T-cell (primary cell): Measurements from ENCODE around the gene LYRM4. TPM values are rescaled to one million over a fixed set of nuclear protein-coding genes. Genes with fewer than 3 reads are reported as not detected.
A peak's percentile ranks its signal among the peaks of the same experiment; 100 is the strongest.

Experiments
- ATAC-seq, 4 experiments: fragments of 200-7000 bp in 3 of 4; fragments of 150-1000 bp in 1 of 4; cut with Tn5 transposase; replicated peaks in 1 of 4; 1 replicate in 3 of 4; 2 replicates in 1 of 4; pipeline ENCODE4 v1.10.0; 2021; ENCODE audit warnings: moderate library complexity in 3 of 4, mild to moderate bottlenecking in 2 of 4, moderate number of reproducible peaks in 1 of 4
- CTCF ChIA-PET, 2 donors: fragments of 300-600 bp; sonication (Branson Sonifier 250); formaldehyde crosslinking; loops; one replicate each; lab custom pipeline; 2022; ENCODE audit warnings: antibody characterized with exemption in 2 of 2; lab: Charles Lee
- POLR2A ChIA-PET, 2 donors: fragments of 300-600 bp; sonication (Branson Sonifier 250); formaldehyde crosslinking; loops; one replicate each; lab custom pipeline; 2022; ENCODE audit warnings: antibody characterized with exemption in 2 of 2; lab: Charles Lee
- DNase-seq, 35 experiments: peaks; one replicate each; pipeline versions ENCODE4 v3.0.0 to v3.0.0-alpha.2; 2013 to 2023
- H3K27ac ChIP-seq: one replicate; pipeline ENCODE4 v1.5.1; 2013; ENCODE audit warnings: low read length
- H3K27me3 ChIP-seq, 2 experiments: replicated peaks in 1 of 2; 1 replicate in 1 of 2; 2 replicates in 1 of 2; pipeline versions ENCODE4 v1.6.1 to v1.7.0; 2013; ENCODE audit warnings: low read length in 1 of 2, mixed read lengths in 1 of 2; ENCODE audit not compliant: control insufficient read depth in 2 of 2, insufficient read depth in 2 of 2; ENCODE audit errors: extremely low read depth in 1 of 2
- H3K36me3 ChIP-seq, 2 donors: 1 replicate in 1 of 2; 2 replicates in 1 of 2; pipeline versions ENCODE4 v1.6.1 to v1.7.0; 2013; ENCODE audit warnings: low read length in 1 of 2; ENCODE audit not compliant: control insufficient read depth in 2 of 2, insufficient read depth in 1 of 2; ENCODE audit errors: extremely low read depth in 1 of 2
- H3K4me1 ChIP-seq, 2 experiments: 1 replicate in 1 of 2; 2 replicates in 1 of 2; pipeline versions ENCODE4 v1.6.1 to v1.7.0; 2013; ENCODE audit warnings: low read length in 2 of 2, mixed read lengths in 1 of 2; ENCODE audit not compliant: insufficient read depth in 2 of 2, control insufficient read depth in 1 of 2; ENCODE audit errors: extremely low read depth in 1 of 2
- H3K4me3 ChIP-seq, 2 donors: 1 replicate in 1 of 2; 2 replicates in 1 of 2; pipeline versions ENCODE4 v1.5.1 to v1.7.0; 2013; ENCODE audit warnings: mild to moderate bottlenecking in 2 of 2, low read length in 1 of 2, moderate library complexity in 1 of 2; ENCODE audit not compliant: control insufficient read depth in 1 of 2; ENCODE audit errors: extremely low read depth in 1 of 2
- H3K9me3 ChIP-seq: 2 replicates; pipeline ENCODE4 v1.7.0; 2013
- H3K27ac Mint-ChIP-seq, 2 donors: one replicate each; pipeline ENCODE4 v1.8.0; 2020 to 2021; ENCODE audit warnings: mild to moderate bottlenecking in 2 of 2, mixed read lengths in 2 of 2
- H3K27me3 Mint-ChIP-seq, 2 donors: one replicate each; pipeline ENCODE4 v1.8.0; 2021 to 2022; ENCODE audit warnings: mixed read lengths in 2 of 2
- H3K36me3 Mint-ChIP-seq: one replicate; pipeline ENCODE4 v1.8.0; 2021; ENCODE audit warnings: mixed read lengths
- H3K4me1 Mint-ChIP-seq, 3 donors: one replicate each; pipeline ENCODE4 v1.8.0; 2020 to 2022; ENCODE audit warnings: mixed read lengths in 3 of 3, mild to moderate bottlenecking in 1 of 3
- H3K4me3 Mint-ChIP-seq, 3 donors: one replicate each; pipeline ENCODE4 v1.8.0; 2020 to 2022; ENCODE audit warnings: mild to moderate bottlenecking in 3 of 3, mixed read lengths in 3 of 3, moderate library complexity in 3 of 3
- H3K9me3 Mint-ChIP-seq, 3 donors: one replicate each; pipeline ENCODE4 v1.8.0; 2020 to 2022; ENCODE audit warnings: mixed read lengths in 3 of 3
- WGBS: methylation state at CpG from one replicate; pipeline ENCODE4 v1.1.5; 2013; ENCODE audit warnings: missing lambda C conversion rate; ENCODE audit not compliant: insufficient coverage; 5-methylcytosine and 5-hydroxymethylcytosine counted together
- total RNA-seq, 35 experiments: library from RNA in 6 of 35; stranded (reverse) in 6 of 35; fragments of 120-200 nt in 1 of 35; gene quantifications; one replicate each; pipeline versions ENCODE4 v1.2.1 to v1.2.4 and lab custom pipeline; 2013 to 2026

Gene LYRM4
- total RNA-seq, 5 donors from 2014 or later (not counting 1 experiment from before 2014, with no cell fraction given) = 17.7 to 25.6 (median 20.4) TPM

DNA sequence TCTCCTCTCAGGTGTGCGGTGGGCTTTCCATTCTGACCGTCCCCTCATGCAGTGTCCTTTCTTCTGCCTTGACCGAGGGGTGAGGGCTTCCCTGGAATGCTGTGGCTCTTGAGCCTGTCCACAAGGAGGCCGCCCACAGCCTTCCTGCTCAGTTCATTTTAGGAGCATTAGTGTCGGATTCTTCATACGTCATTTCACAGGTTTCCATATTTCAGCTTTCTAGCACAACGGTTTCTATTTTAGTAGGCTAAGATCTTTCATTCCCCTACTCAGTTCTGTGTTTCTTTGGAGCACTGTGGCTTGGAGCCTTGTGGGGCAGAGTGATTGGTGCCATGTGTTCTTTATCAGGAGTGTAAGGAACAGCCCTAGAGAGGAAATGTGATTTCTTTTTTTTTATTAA lies 170.1 kb downstream of the LYRM4 start:
- Mint-ChIP-seq H3K27me3 (peaks cover 16 to 58% of the 10 kb centered on the region in 2 donors), H3K36me3 (no peaks in the 10 kb centered on the region), H3K27ac (no peak overlapping the region), H3K9me3 (no peaks in the 10 kb centered on the region), H3K4me1 (peaks cover 11 to 13% (median 13%) of the 10 kb centered on the region in 3 donors), H3K4me3 (no peak overlapping the region)
- no peaks in the 10 kb centered on the region for H3K36me3 ChIP-seq
- ATAC-seq (no peak), DNase-seq (no peak)
- CTCF ChIA-PET = no interaction called here
- H3K4me3 ChIP-seq = no peak overlapping the region
- peaks cover 8 to 24% of the 10 kb centered on the region in 2 experiments for H3K4me1 ChIP-seq
- POLR2A ChIA-PET = no interaction called here
- H3K27me3 ChIP-seq = peaks cover 2 to 35% of the 10 kb centered on the region in 2 experiments
- no peaks in the 10 kb centered on the region for H3K9me3 ChIP-seq
- 54% methylated on average over 3 of the region's 7 CpGs for WGBS
- H3K27ac ChIP-seq = no peak overlapping the region

DNA sequence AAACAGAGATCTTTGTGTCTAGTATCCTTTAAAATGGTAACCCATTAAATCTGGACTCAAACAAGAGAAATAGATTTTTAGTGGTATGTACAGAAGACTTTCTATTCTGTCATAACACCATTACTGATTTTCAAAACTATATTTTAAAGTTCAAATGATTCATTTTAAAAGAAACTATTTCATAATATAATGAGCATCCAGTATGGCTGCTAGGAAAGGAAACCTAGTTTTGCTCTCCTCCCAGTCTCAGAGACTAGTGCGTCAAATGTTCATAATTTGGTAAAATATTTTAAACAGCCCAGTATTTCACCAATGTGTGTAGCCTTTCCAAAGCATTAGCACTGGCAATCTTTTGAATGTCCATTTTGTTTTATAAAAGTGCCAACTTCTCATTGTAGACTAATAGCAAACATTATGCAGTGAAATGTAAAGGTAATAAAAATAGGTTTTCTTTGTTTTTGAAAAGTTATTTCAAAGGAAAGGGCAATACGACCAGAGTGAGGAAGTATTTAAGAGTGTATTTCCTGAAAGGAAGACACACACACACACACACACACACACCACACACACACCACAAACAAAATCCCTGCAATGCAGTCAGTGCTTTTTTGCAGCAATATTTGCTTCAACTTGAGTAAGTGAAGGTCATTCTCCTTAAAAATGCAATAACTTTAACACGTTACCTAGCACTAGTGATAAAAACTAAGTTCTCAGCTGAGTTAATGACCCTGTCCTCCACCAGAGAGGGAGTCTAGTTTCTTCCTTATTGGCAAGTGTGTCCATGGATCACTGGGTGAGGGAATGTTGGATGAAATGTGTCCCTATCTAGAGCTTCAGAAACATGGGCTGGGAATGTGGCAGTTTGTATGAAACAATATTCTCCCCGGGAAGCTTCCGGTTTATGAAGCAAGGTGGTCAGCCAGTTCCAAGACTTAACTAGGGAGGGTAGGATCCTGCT lies 171.0 kb downstream of the LYRM4 start:
- H3K27ac ChIP-seq = no peak overlapping the region

DNA sequence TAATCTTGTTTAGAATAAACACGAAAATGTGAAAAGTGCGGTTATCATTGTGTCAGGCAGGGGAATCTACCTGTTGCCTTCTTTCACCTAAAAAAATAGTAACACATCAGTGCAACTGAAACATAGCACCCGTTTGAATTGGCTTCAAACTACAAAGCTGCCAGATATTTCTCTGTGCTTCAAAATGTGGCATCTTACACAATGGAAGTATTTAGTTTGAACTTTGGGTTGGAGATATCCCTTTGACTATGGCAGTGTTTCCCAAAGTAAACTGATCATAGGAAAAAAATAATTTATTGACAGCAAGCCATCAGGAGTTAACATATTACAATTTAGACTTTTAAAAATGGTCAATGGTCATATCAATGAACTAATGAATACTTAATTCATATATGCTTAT lies 172.0 kb downstream of the LYRM4 start:
- CTCF ChIA-PET = no interaction called here

More for the DNA sequence above, 171.0 kb downstream of the LYRM4 start:
- 94% methylated on average over 2 of the region's 5 CpGs for WGBS
- no peaks in the 10 kb centered on the region for H3K36me3 ChIP-seq
- no peak for DNase-seq
- no peaks in the 10 kb centered on the region for H3K36me3 Mint-ChIP-seq
- peaks cover 16 to 58% of the 10 kb centered on the region in 2 donors for H3K27me3 Mint-ChIP-seq
- no peak for ATAC-seq
- CTCF ChIA-PET = no interaction called here
- H3K4me1 ChIP-seq = peaks cover 14 to 25% of the 10 kb centered on the region in 2 experiments
- H3K27ac Mint-ChIP-seq = no peak overlapping the region
- no peak overlapping the region for H3K4me3 Mint-ChIP-seq
- H3K4me3 ChIP-seq = no peak overlapping the region
- peaks cover 12 to 14% (median 13%) of the 10 kb centered on the region in 3 donors for H3K4me1 Mint-ChIP-seq
- POLR2A ChIA-PET = no interaction called here
- peaks cover 2 to 41% of the 10 kb centered on the region in 2 experiments for H3K27me3 ChIP-seq
- H3K9me3 Mint-ChIP-seq = no peaks in the 10 kb centered on the region
- no peaks in the 10 kb centered on the region for H3K9me3 ChIP-seq

DNA sequence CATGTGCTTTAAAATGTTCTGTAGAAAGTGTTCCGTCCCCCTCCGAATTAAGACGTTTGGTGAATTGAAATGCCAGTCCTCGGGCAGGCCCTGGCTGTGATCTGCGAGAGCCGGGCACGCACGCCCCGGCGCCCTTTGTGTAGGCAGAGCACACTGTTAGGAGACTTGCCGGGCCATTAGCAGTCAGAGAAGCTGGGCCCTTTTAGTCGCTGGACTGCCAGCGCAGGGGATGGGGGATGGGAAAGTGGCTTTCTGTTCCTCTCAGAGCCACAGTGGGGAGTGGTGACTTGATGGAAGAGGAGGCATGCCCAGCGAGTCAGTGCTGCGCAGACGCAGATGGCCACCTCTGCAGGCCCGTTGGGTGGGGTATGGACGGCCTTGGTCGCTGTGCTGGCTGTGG lies 173.4 kb downstream of the LYRM4 start:
- Histone ChIP-seq H3K4me1 (peaks cover 17 to 26% of the 10 kb centered on the region in 2 experiments), H3K36me3 (no peaks in the 10 kb centered on the region), H3K27ac (no peak overlapping the region), H3K27me3 (peaks cover 2 to 62% of the 10 kb centered on the region in 2 experiments), H3K9me3 (no peaks in the 10 kb centered on the region), H3K4me3 (no peak overlapping the region)
- WGBS = 64% methylated on average over 17 of the region's 19 CpGs
- CTCF ChIA-PET = no interaction called here
- Mint-ChIP-seq H3K36me3 (no peaks in the 10 kb centered on the region), H3K27me3 (peaks cover 30 to 62% of the 10 kb centered on the region in 2 donors), H3K4me3 (peak overlapping the region in 1 of 3 donors; percentile 60), H3K27ac (no peak overlapping the region), H3K9me3 (no peaks in the 10 kb centered on the region), H3K4me1 (peaks cover 13 to 20% (median 16%) of the 10 kb centered on the region in 3 donors)
- POLR2A ChIA-PET = no interaction called here
- peak in 1 of 35 experiments; percentile 27 for DNase-seq
- ATAC-seq = no peak

More for the DNA sequence above, 172.0 kb downstream of the LYRM4 start:
- Histone ChIP-seq H3K36me3 (no peaks in the 10 kb centered on the region), H3K27me3 (peaks cover 2 to 48% of the 10 kb centered on the region in 2 experiments), H3K27ac (no peak overlapping the region), H3K9me3 (no peaks in the 10 kb centered on the region), H3K4me3 (no peak overlapping the region), H3K4me1 (peaks cover 17 to 26% of the 10 kb centered on the region in 2 experiments)
- Mint-ChIP-seq H3K27me3 (peaks cover 20 to 55% of the 10 kb centered on the region in 2 donors), H3K9me3 (no peaks in the 10 kb centered on the region), H3K4me3 (no peak overlapping the region), H3K36me3 (no peaks in the 10 kb centered on the region), H3K27ac (no peak overlapping the region), H3K4me1 (peaks cover 13 to 16% (median 16%) of the 10 kb centered on the region in 3 donors)
- POLR2A ChIA-PET = no interaction called here
- no peak for DNase-seq
- no peak for ATAC-seq
- 100% methylated on average over 2 of the region's 3 CpGs for WGBS

GRCh38 chr6:5086294-5086890 lies 174.4 kb downstream of the LYRM4 start:
- H3K9me3 Mint-ChIP-seq = no peaks in the 10 kb centered on the region
- H3K27me3 ChIP-seq = peaks cover 2 to 69% of the 10 kb centered on the region in 2 experiments
- peaks cover 31 to 65% of the 10 kb centered on the region in 2 donors for H3K27me3 Mint-ChIP-seq
- no peaks in the 10 kb centered on the region for H3K36me3 Mint-ChIP-seq
- CTCF ChIA-PET = interaction anchor here in 1 of 2 donors (0.6 kb wide), 1 partner anchor 216 kb away, joined by 3 read pairs; no protein-coding TSS in a partner anchor
- H3K9me3 ChIP-seq = no peaks in the 10 kb centered on the region
- peak overlapping the region in 1 of 3 donors; percentile 60 for H3K4me3 Mint-ChIP-seq
- no peak for DNase-seq
- POLR2A ChIA-PET = no interaction called here
- H3K4me3 ChIP-seq = peak overlapping the region in 1 of 2 donors; percentile 68
- 15% methylated on average over 54 of the region's 56 CpGs for WGBS
- H3K27ac Mint-ChIP-seq = no peak overlapping the region
- no peaks in the 10 kb centered on the region for H3K36me3 ChIP-seq
- H3K4me1 Mint-ChIP-seq = peaks cover 6 to 15% (median 9%) of the 10 kb centered on the region in 3 donors
- no peak for ATAC-seq
- no peak overlapping the region for H3K27ac ChIP-seq
- H3K4me1 ChIP-seq = peaks cover 17 to 18% of the 10 kb centered on the region in 2 experiments

DNA sequence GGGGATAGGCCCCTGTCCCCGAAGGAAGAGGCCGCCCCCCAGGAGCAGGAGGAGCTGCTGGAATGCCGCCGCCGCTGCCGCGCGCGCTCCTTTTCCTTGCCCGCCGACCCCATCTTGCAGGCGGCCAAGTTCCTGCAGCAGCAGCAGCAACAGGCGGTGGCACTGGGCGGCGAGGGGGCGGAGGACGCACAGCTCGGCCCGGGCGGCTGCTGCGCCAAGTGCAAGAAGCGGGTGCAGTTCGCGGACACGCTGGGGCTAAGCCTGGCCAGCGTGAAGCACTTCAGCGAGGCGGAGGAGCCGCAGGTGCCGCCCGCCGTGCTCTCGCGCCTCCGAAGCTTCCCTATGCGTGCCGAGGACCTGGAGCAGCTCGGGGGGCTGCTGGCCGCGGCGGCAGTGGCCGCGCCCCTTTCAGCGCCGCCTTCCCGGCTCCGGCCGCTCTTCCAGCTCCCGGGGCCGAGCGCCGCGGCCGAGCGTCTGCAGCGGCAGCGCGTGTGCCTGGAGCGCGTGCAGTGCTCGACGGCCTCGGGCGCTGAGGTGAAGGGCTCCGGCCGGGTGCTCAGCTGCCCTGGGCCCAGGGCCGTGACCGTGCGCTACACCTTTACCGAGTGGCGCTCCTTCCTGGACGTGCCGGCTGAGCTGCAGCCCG lies 175.0 kb downstream of the LYRM4 start:
- POLR2A ChIA-PET = no interaction called here
- ATAC-seq (no peak), DNase-seq (no peak)
- Histone ChIP-seq H3K27me3 (peaks cover 2 to 66% of the 10 kb centered on the region in 2 experiments), H3K4me1 (peaks cover 12% of the 10 kb centered on the region in 2 experiments), H3K36me3 (no peaks in the 10 kb centered on the region), H3K9me3 (no peaks in the 10 kb centered on the region), H3K27ac (no peak overlapping the region), H3K4me3 (peak overlapping the region in 1 of 2 donors; percentile 68)
- H3K4me3 Mint-ChIP-seq = no peak overlapping the region
- H3K27me3 Mint-ChIP-seq = peaks cover 28 to 66% of the 10 kb centered on the region in 2 donors
- CTCF ChIA-PET = interaction anchor here in 1 of 2 donors (0.6 kb wide), 1 partner anchor 216 kb away, joined by 3 read pairs; no protein-coding TSS in a partner anchor
- 4% methylated on average over 74 of the region's 74 CpGs for WGBS
- peaks cover under 1 to 13% (median 6%) of the 10 kb centered on the region in 3 donors for H3K4me1 Mint-ChIP-seq
- H3K27ac Mint-ChIP-seq = no peak overlapping the region
- H3K9me3 Mint-ChIP-seq = no peaks in the 10 kb centered on the region
- H3K36me3 Mint-ChIP-seq = no peaks in the 10 kb centered on the region
